Ovary (tissue), 9 donors: ENCODE data around the gene OR10C1. TPM values are rescaled to one million over a fixed set of nuclear protein-coding genes. Genes with fewer than 3 reads are reported as not detected.

Experiments
- DNase-seq, 5 donors: peaks; one replicate each; pipeline ENCODE4 v3.0.0-alpha.2; 2019 to 2020
- H3K27ac ChIP-seq, 2 donors: fragments of 200-600 bp; one replicate each; pipeline versions ENCODE4 v1.5.1 to v1.8.0; 2019 to 2022
- H3K27me3 ChIP-seq: fragments of 200-600 bp; one replicate; pipeline ENCODE4 v1.8.0; 2022
- H3K36me3 ChIP-seq: fragments of 200-600 bp; sonication (generic); one replicate; pipeline ENCODE4 v1.5.1; 2019
- H3K4me1 ChIP-seq: one replicate; pipeline ENCODE4 v1.8.1; 2013; ENCODE audit warnings: mild to moderate bottlenecking, moderate library complexity; ENCODE audit not compliant: insufficient read depth
- H3K4me3 ChIP-seq: fragments of 200-600 bp; sonication (generic); one replicate; pipeline ENCODE4 v1.5.1; 2017
- H3K9me3 ChIP-seq, 2 donors: fragments of 200-600 bp in 1 of 2; sonication (generic) in 1 of 2; one replicate each; pipeline versions ENCODE4 v1.5.1 to v1.8.1; 2013 to 2019; ENCODE audit warnings: mild to moderate bottlenecking in 1 of 2, moderate library complexity in 1 of 2
- EP300 ChIP-seq: sonication (generic); formaldehyde crosslinking; IDR thresholded peaks from one replicate; pipeline ENCODE4 v1.6.1; 2017; ENCODE audit warnings: antibody characterized with exemption
- POLR2A ChIP-seq: fragments of 450-650 bp; IDR thresholded peaks from one replicate; pipeline ENCODE4 v1.6.1; 2017; ENCODE audit warnings: antibody characterized with exemption, mild to moderate bottlenecking, moderate library complexity
- WGBS, 3 donors: extraction: QIAGEN DNeasy Blood & Tissue Kit in 1 of 3; methylation state at CpG; one replicate each; pipeline versions ENCODE4 v1.1.5 to v1.1.7; 2013 to 2017; 5-methylcytosine and 5-hydroxymethylcytosine counted together
- intact Hi-C, 4 donors: fragments of 100-400 bp; cut with DNase I; formaldehyde crosslinking; loops; one replicate each; pipeline versions ENCODE4 v1.11.0 to v1.15.1; 2022 to 2023
- polyA plus RNA-seq, 2 donors: library from polyadenylated mRNA; stranded (reverse); fragments of 200-250 nt in 1 of 2; fragments of 350-450 nt in 1 of 2; fragmentation: Illumina TruSeq in 1 of 2; extraction: RNeasy Lipid Tissue Mini Kit (QIAGEN cat#74804) in 1 of 2; gene quantifications; one replicate each; pipeline ENCODE4 v1.2.3, GENCODE V29; 2013 to 2014
- total RNA-seq, 7 donors: library from RNA; depleted of rRNA in 2 of 7; stranded (reverse); fragments of >200 nt in 2 of 7; fragmentation: NEBNext Ultra II Directional in 3 of 7; extraction: Animal tissue kit (Norgen Biotek cat#: 25700) in 3 of 7; gene quantifications; one replicate each; pipeline versions ENCODE4 v1.1.0 to v1.2.4, GENCODE V29; 2016 to 2023
- TF ChIP-seq, protein P1 (sequence below), 3 donors: fragments of 450-650 bp in 2 of 3; fragments of 200-600 bp in 1 of 3; IDR thresholded peaks; one replicate each; pipeline versions ENCODE4 v1.5.1 to v1.8.0; 2016 to 2022; ENCODE audit warnings: antibody characterized with exemption in 3 of 3, mild to moderate bottlenecking in 1 of 3
- donor health status: DM: no; HTN: no; CAD: no; lungs with moderate emphysema.
- donor health status: DM: no; HTN: no; CAD: no.
- donor health status: Bipolar disorder and iron deficiency.
- donor health status: DM: yes; HTN: yes; CAD: no.
- donor health status: DM: no; HTN: no; CAD: no.
- donor health status: DM: yes; HTN: yes; CAD: no.

The OR10C1 gene
- total and polyA plus RNA-seq, 9 donors = not detected

DNA sequence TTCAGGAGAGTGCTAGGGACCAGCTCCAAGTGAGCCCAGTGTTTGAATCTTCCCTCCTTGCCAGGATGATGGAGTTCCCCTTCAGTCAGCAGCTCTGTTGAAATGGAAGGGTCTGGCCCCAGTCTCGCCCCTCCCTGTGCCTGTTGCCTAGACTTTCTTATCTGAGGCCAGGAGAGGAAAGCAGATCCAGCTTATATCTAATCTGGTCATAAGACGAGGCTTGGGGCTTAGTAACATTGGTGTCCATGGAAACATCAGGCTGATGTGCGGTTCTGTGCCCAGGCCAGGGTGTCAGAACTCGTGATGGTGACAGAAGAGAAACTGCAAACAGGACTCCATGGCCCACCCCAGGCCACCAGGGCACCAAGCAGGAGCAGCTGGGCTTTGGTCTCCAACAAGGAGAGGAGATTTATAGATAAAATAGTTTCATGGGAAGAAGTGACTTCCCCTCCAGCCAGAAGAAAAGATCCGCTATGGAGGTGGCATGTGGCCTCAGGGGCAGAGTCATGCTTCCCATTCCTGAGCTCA is 38.9 kb downstream of the OR10C1 start:
- 44 to 64% (median 51%) methylated on average over 5 of the region's 5 CpGs for WGBS, 3 donors
- no peaks in the 10 kb centered on the region for H3K9me3 ChIP-seq
- no peaks in the 10 kb centered on the region for H3K27me3 ChIP-seq
- TF ChIP-seq EP300 = no peak
- TF ChIP-seq POLR2A = no peak
- TF ChIP-seq, protein P1, sequence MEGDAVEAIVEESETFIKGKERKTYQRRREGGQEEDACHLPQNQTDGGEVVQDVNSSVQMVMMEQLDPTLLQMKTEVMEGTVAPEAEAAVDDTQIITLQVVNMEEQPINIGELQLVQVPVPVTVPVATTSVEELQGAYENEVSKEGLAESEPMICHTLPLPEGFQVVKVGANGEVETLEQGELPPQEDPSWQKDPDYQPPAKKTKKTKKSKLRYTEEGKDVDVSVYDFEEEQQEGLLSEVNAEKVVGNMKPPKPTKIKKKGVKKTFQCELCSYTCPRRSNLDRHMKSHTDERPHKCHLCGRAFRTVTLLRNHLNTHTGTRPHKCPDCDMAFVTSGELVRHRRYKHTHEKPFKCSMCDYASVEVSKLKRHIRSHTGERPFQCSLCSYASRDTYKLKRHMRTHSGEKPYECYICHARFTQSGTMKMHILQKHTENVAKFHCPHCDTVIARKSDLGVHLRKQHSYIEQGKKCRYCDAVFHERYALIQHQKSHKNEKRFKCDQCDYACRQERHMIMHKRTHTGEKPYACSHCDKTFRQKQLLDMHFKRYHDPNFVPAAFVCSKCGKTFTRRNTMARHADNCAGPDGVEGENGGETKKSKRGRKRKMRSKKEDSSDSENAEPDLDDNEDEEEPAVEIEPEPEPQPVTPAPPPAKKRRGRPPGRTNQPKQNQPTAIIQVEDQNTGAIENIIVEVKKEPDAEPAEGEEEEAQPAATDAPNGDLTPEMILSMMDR (IDR thresholded peaks at IDR 0.05) = no peak
- DNase-seq = no peak
- H3K4me1 ChIP-seq = no peaks in the 10 kb centered on the region
- H3K27ac ChIP-seq = no peak overlapping the region
- no peak overlapping the region for H3K4me3 ChIP-seq
- no peaks in the 10 kb centered on the region for H3K36me3 ChIP-seq
- intact Hi-C loops = no loop called here

DNA sequence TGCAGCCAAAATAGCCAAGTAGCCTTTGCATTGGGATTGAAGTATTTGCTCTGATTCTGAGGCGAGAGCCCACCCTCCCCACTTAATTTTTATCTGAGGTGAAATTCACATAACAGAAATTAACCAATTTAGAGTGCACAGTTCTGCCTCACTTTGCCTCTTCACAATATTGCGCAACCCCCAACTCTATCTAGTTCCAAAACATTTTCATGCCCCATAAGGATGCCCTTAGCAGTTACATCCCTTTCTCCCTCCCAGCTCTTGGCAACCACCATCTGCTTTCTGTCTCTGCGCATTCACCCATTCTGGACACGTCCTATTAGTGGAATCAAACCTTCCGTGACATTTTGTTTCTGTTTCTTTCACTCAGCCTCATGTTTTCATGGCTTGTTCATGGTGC is 39.6 kb downstream of the OR10C1 start:
- WGBS, 3 donors = 77 to 85% (median 81%) methylated on average over 5 of the region's 5 CpGs
- no peak overlapping the region for H3K4me3 ChIP-seq
- no peaks in the 10 kb centered on the region for H3K27me3 ChIP-seq
- TF ChIP-seq EP300 = no peak
- TF ChIP-seq, protein P1 (IDR thresholded peaks at IDR 0.05) = no peak
- TF ChIP-seq POLR2A = no peak
- H3K36me3 ChIP-seq = no peaks in the 10 kb centered on the region
- intact Hi-C loops = no loop called here
- H3K9me3 ChIP-seq = no peaks in the 10 kb centered on the region
- no peak for DNase-seq
- H3K4me1 ChIP-seq = no peaks in the 10 kb centered on the region
- H3K27ac ChIP-seq = no peak overlapping the region

DNA sequence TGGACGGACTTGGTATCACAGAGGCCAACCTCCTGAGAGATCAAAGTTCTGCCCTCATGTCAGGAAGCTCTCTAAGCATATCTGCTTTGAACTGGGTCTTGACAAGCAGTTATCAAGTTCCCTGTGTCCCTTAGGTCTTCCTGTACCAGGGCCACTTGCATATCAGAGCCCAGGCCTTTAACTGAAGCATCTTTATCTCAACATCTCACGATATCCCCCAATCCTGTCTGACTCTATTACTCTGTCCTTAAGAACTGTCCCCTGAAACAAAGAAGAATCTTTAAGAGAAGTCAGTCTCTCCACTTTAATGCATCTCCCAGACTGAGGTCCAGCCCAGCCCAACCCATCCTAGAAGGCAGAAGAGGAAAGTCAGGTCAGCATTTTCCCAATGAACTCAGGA is 40.5 kb downstream of the OR10C1 start:
- Histone ChIP-seq H3K9me3 (no peaks in the 10 kb centered on the region), H3K36me3 (no peaks in the 10 kb centered on the region), H3K27ac (no peak overlapping the region), H3K4me1 (no peaks in the 10 kb centered on the region), H3K4me3 (no peak overlapping the region), H3K27me3 (no peaks in the 10 kb centered on the region)
- no peak for TF ChIP-seq EP300
- DNase-seq = no peak
- 69 to 76% (median 74%) methylated on average over 2 of the region's 2 CpGs for WGBS, 3 donors
- intact Hi-C loops = no loop called here

DNA sequence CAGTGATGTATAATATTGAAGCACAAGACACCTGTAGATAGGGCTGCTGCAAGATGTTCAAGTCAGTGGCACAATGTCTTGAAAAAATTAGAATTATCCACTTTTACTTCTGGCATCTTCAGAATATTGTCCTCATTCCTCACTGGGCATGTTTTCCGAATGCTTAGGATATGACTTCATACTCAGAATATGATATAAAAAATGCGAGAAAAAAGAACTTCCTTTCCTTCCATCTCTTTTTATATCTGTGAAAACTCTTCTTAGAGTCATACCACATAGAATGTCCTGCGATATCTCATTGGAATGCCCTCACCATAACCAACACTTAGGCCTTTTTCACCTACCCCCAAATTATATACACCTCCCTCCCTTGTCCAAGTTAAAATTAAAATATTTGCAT is 44.1 kb downstream of the OR10C1 start:
- TF ChIP-seq EP300 (no peak), POLR2A (no peak)
- TF ChIP-seq, protein P1 (IDR thresholded peaks at IDR 0.05) = no peak
- Histone ChIP-seq H3K27me3 (no peaks in the 10 kb centered on the region), H3K9me3 (no peaks in the 10 kb centered on the region), H3K4me1 (no peaks in the 10 kb centered on the region), H3K4me3 (no peak overlapping the region), H3K27ac (no peak overlapping the region), H3K36me3 (no peaks in the 10 kb centered on the region)
- no peak for DNase-seq
- intact Hi-C loops = no loop called here
- WGBS, 3 donors = 70 to 77% (median 73%) methylated on average over 3 of the region's 3 CpGs

DNA sequence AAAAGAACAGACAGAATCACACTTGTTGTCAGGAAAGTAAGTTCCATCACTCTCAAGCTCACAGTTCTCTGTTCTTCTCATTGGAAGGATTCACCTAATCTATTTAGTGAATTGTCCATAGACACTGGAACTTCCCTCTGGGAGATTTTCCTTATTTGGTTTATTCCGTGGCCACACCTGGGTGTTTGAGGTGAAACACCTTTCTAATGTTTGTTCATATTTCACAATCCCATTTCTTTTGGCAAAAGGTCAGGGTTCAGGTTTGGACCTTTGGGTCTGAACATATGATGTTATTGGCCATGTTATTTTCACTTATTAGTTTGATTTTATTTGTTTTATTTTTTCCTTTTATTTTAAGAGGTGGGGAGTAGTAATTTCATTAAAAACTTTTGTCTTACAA is 44.6 kb downstream of the OR10C1 start:
- no peaks in the 10 kb centered on the region for H3K4me1 ChIP-seq
- intact Hi-C loops = no loop called here
- no peak overlapping the region for H3K4me3 ChIP-seq
- TF ChIP-seq EP300 (no peak), POLR2A (no peak)
- TF ChIP-seq, protein P1 (IDR thresholded peaks at IDR 0.05) = no peak
- no peaks in the 10 kb centered on the region for H3K27me3 ChIP-seq
- no peak for DNase-seq
- no peak overlapping the region for H3K27ac ChIP-seq
- H3K9me3 ChIP-seq = no peaks in the 10 kb centered on the region
- no peaks in the 10 kb centered on the region for H3K36me3 ChIP-seq
- 67 to 81% (median 80%) methylated on average over 1 of the region's 1 CpG for WGBS, 3 donors
